H9 (cell line): ENCODE data around the gene SSBP3. TPM values are rescaled to one million over a fixed set of nuclear protein-coding genes. Genes with fewer than 3 reads are reported as not detected.

Experiments
- DNase-seq: peaks from one replicate; pipeline ENCODE4 v3.0.0-alpha.2; 2017
- H2AFZ ChIP-seq: one replicate; pipeline ENCODE4 v1.6.1; 2013; ENCODE audit warnings: mild to moderate bottlenecking, low read length, control low read depth, moderate library complexity
- H2AK5ac ChIP-seq: 2 replicates; pipeline ENCODE4 v1.6.1; 2013; ENCODE audit warnings: low read length, control low read depth, mixed read lengths; ENCODE audit not compliant: insufficient read length
- H2BK120ac ChIP-seq: one replicate; pipeline ENCODE4 v1.6.1; 2013; ENCODE audit warnings: low read depth, mild to moderate bottlenecking, low read length, control low read depth, inconsistent platforms; ENCODE audit not compliant: poor library complexity, severe bottlenecking
- H2BK12ac ChIP-seq: 2 replicates; pipeline ENCODE4 v1.6.1; 2013; ENCODE audit warnings: low read length, control low read depth, mixed read lengths, low read depth; ENCODE audit not compliant: insufficient read length
- H2BK15ac ChIP-seq: 2 replicates; pipeline ENCODE4 v1.6.1; 2013; ENCODE audit warnings: low read depth, low read length, control low read depth
- H2BK20ac ChIP-seq: one replicate; pipeline ENCODE4 v1.6.1; 2013; ENCODE audit warnings: low read depth, mild to moderate bottlenecking, low read length, control low read depth, inconsistent platforms; ENCODE audit not compliant: poor library complexity, severe bottlenecking
- H2BK5ac ChIP-seq: 2 replicates; pipeline ENCODE4 v1.6.1; 2013; ENCODE audit warnings: low read length, control low read depth, mixed read lengths; ENCODE audit not compliant: insufficient read length
- H3K14ac ChIP-seq: 2 replicates; pipeline ENCODE4 v1.6.1; 2013; ENCODE audit warnings: low read length, control low read depth; ENCODE audit not compliant: insufficient read depth
- H3K18ac ChIP-seq: 2 replicates; pipeline ENCODE4 v1.6.1; 2013; ENCODE audit warnings: low read depth, mild to moderate bottlenecking, mixed read lengths, low read length, control low read depth; ENCODE audit not compliant: insufficient read length
- H3K23ac ChIP-seq: 2 replicates; pipeline ENCODE4 v1.6.1; 2013; ENCODE audit warnings: low read length, control low read depth, mixed read lengths, low read depth; ENCODE audit not compliant: insufficient read length
- H3K23me2 ChIP-seq: 2 replicates; pipeline ENCODE4 v1.6.1; 2013; ENCODE audit warnings: low read depth, mild to moderate bottlenecking, mixed read lengths, low read length, control low read depth; ENCODE audit not compliant: insufficient read length, poor library complexity, severe bottlenecking
- H3K27ac ChIP-seq: 2 replicates; pipeline ENCODE4 v1.5.1; 2013; ENCODE audit warnings: low read length, control low read depth, mixed read lengths, low read depth; ENCODE audit not compliant: insufficient read length
- H3K27me3 ChIP-seq: 2 replicates; pipeline ENCODE4 v1.6.1; 2013; ENCODE audit warnings: low read length, control low read depth, inconsistent platforms; ENCODE audit not compliant: insufficient read depth
- H3K4ac ChIP-seq: 2 replicates; pipeline ENCODE4 v1.6.1; 2013; ENCODE audit warnings: low read depth, mild to moderate bottlenecking, control low read depth, inconsistent platforms, low read length, moderate library complexity
- H3K4me1 ChIP-seq: 2 replicates; pipeline ENCODE4 v1.6.1; 2013; ENCODE audit warnings: low read length, control low read depth, inconsistent platforms; ENCODE audit not compliant: insufficient read depth
- H3K4me2 ChIP-seq: 2 replicates; pipeline ENCODE4 v1.6.1; 2013; ENCODE audit warnings: low read length, control low read depth, mixed read lengths; ENCODE audit not compliant: insufficient read length, insufficient read depth
- H3K56ac ChIP-seq: 2 replicates; pipeline ENCODE4 v1.6.1; 2013; ENCODE audit warnings: low read depth, mild to moderate bottlenecking, mixed read lengths, low read length, control low read depth; ENCODE audit not compliant: insufficient read length
- H3K79me1 ChIP-seq: 2 replicates; pipeline ENCODE4 v1.6.1; 2013; ENCODE audit warnings: low read depth, mild to moderate bottlenecking, moderate library complexity, low read length, control low read depth, inconsistent platforms; ENCODE audit not compliant: insufficient read depth, poor library complexity, severe bottlenecking
- H3K79me2 ChIP-seq: 2 replicates; pipeline ENCODE4 v1.6.1; 2013; ENCODE audit warnings: low read length, control low read depth, inconsistent platforms; ENCODE audit not compliant: insufficient read depth
- H3K9ac ChIP-seq: 2 replicates; pipeline ENCODE4 v1.6.1; 2013; ENCODE audit warnings: low read length, control low read depth, mixed read lengths; ENCODE audit not compliant: insufficient read length; ENCODE audit errors: extremely low read depth
- H3K9me3 ChIP-seq: one replicate; pipeline ENCODE4 v1.6.1; 2013; ENCODE audit warnings: low read depth, low read length, inconsistent platforms; ENCODE audit not compliant: control insufficient read depth
- H3T11ph ChIP-seq: one replicate; pipeline ENCODE4 v1.6.1; 2013; ENCODE audit warnings: mild to moderate bottlenecking, low read length, control low read depth, inconsistent platforms
- H4K20me1 ChIP-seq: one replicate; pipeline ENCODE4 v1.6.1; 2013; ENCODE audit not compliant: control insufficient read depth, insufficient read length, insufficient read depth
- H4K5ac ChIP-seq: 2 replicates; pipeline ENCODE4 v1.6.1; 2013; ENCODE audit warnings: low read depth, mild to moderate bottlenecking, mixed read lengths, low read length, control low read depth; ENCODE audit not compliant: insufficient read length
- H4K8ac ChIP-seq: replicated peaks from 2 replicates; pipeline ENCODE4 v1.6.1; 2013; ENCODE audit warnings: low read length, control low read depth, mixed read lengths, low read depth; ENCODE audit not compliant: insufficient read length
- H4K91ac ChIP-seq: 2 replicates; pipeline ENCODE4 v1.6.1; 2013; ENCODE audit warnings: low read depth, mild to moderate bottlenecking, moderate library complexity, mixed read lengths, low read length, control low read depth; ENCODE audit not compliant: insufficient read length
- H3K27ac Mint-ChIP-seq, 3 experiments: 2 replicates in 2 of 3; 3 replicates in 1 of 3; pipeline ENCODE4 v1.8.0; 2020 to 2021; ENCODE audit warnings: mixed read lengths in 3 of 3, mild to moderate bottlenecking in 1 of 3, moderate library complexity in 1 of 3
- H3K27me3 Mint-ChIP-seq: 2 replicates; pipeline ENCODE4 v1.8.0; 2021; ENCODE audit warnings: low read depth, mild to moderate bottlenecking, moderate library complexity, mixed read lengths
- H3K36me3 Mint-ChIP-seq, 3 experiments: 2 replicates in 2 of 3; 3 replicates in 1 of 3; pipeline ENCODE4 v1.8.0; 2020 to 2021; ENCODE audit warnings: low read depth in 3 of 3, mixed read lengths in 3 of 3; ENCODE audit not compliant: insufficient read depth in 1 of 3
- H3K4me1 Mint-ChIP-seq, 2 experiments: 2 replicates each; pipeline ENCODE4 v1.8.0; 2020; ENCODE audit warnings: mixed read lengths in 2 of 2
- H3K4me3 Mint-ChIP-seq, 2 experiments: 2 replicates in 1 of 2; 3 replicates in 1 of 2; pipeline ENCODE4 v1.8.0; 2020 to 2021; ENCODE audit warnings: mild to moderate bottlenecking in 2 of 2, mixed read lengths in 2 of 2, moderate library complexity in 1 of 2
- H3K9me3 Mint-ChIP-seq, 2 experiments: 2 replicates in 1 of 2; 3 replicates in 1 of 2; pipeline ENCODE4 v1.8.0; 2020; ENCODE audit warnings: mild to moderate bottlenecking in 2 of 2, mixed read lengths in 2 of 2, moderate library complexity in 1 of 2
- WGBS: extraction: QIAGEN DNeasy Blood & Tissue Kit; methylation state at CpG from one replicate; pipeline ENCODE4 v1.1.7; 2013; ENCODE audit warnings: missing lambda C conversion rate, low lambda C conversion rate, mixed read lengths; ENCODE audit not compliant: insufficient read length; ENCODE audit errors: extremely low coverage; 5-methylcytosine and 5-hydroxymethylcytosine counted together
- total RNA-seq: library from RNA; stranded (reverse); gene quantifications from 2 replicates; pipeline ENCODE4 v1.2.1, GENCODE V29; 2021
- TF ChIP-seq, protein P1 (sequence below): fragments of 200-600 bp; sonication (generic); conservative IDR thresholded peaks from 3 replicates; pipeline ENCODE4 v1.8.0; 2021; ENCODE audit warnings: antibody characterized with exemption, mild to moderate bottlenecking

Gene SSBP3
- total RNA-seq, 1 experiment from 2014 or later = 126 TPM

GRCh38 chr1:54410359-54410758 lies 4.2 kb upstream of the SSBP3 start:
- TF ChIP-seq, protein P1, sequence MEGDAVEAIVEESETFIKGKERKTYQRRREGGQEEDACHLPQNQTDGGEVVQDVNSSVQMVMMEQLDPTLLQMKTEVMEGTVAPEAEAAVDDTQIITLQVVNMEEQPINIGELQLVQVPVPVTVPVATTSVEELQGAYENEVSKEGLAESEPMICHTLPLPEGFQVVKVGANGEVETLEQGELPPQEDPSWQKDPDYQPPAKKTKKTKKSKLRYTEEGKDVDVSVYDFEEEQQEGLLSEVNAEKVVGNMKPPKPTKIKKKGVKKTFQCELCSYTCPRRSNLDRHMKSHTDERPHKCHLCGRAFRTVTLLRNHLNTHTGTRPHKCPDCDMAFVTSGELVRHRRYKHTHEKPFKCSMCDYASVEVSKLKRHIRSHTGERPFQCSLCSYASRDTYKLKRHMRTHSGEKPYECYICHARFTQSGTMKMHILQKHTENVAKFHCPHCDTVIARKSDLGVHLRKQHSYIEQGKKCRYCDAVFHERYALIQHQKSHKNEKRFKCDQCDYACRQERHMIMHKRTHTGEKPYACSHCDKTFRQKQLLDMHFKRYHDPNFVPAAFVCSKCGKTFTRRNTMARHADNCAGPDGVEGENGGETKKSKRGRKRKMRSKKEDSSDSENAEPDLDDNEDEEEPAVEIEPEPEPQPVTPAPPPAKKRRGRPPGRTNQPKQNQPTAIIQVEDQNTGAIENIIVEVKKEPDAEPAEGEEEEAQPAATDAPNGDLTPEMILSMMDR = no peak

More at GRCh38 chr1:54410359-54410758, 4.2 kb upstream of the SSBP3 start:
- Histone ChIP-seq H3K23me2 (peaks cover 4% of the 10 kb centered on the region), H3K9ac (no peak overlapping the region), H3K9me3 (no peaks in the 10 kb centered on the region), H3K18ac (no peak overlapping the region), H3K27ac (no peak overlapping the region), H3K4me2 (no peak overlapping the region), H3K4me1 (peaks cover 10% of the 10 kb centered on the region; the same call in 1 of the 2 replicates), H2BK12ac (no peak overlapping the region), H4K20me1 (no peaks in the 10 kb centered on the region), H2AFZ (no peak overlapping the region), H2AK5ac (no peak overlapping the region), H2BK15ac (no peak overlapping the region), H3K79me2 (no peaks in the 10 kb centered on the region), H2BK5ac (no peak overlapping the region), H3K14ac (no peak overlapping the region), H4K91ac (no peak overlapping the region), H3K23ac (no peak overlapping the region), H3T11ph (no peak overlapping the region), H4K8ac (no peak overlapping the region), H3K4ac (no peak overlapping the region), H3K79me1 (no peaks in the 10 kb centered on the region), H2BK120ac (no peak overlapping the region), H3K27me3 (no peaks in the 10 kb centered on the region; the same call in 1 of the 2 replicates), H3K56ac (no peak overlapping the region), H2BK20ac (no peak overlapping the region), H4K5ac (no peak overlapping the region)
- no peaks in the 10 kb centered on the region for H3K9me3 Mint-ChIP-seq
- DNase-seq = no peak
- no CpG with 5 or more reads among the region's 9 CpGs for WGBS
- peaks cover 48 to 55% of the 10 kb centered on the region in 2 experiments for H3K4me1 Mint-ChIP-seq
- H3K4me3 Mint-ChIP-seq = no peak overlapping the region
- H3K27ac Mint-ChIP-seq = peak overlapping the region in 1 of 3 experiments; percentile 20; a peak in 1 of 7 replicates
- H3K36me3 Mint-ChIP-seq = no peaks in the 10 kb centered on the region
- peaks cover 12% of the 10 kb centered on the region for H3K27me3 Mint-ChIP-seq
